Activated CD8-positive, alpha-beta memory T cell treated with anti-CD3 and anti-CD28 coated beads, Interleukin-2, amount 10 ng/mL, durations not matched to agents 7 days and 5 days (primary cell): ENCODE results near the gene RBM48. TPM values are rescaled to one million over a fixed set of nuclear protein-coding genes. Genes with fewer than 3 reads are reported as not detected.
A peak's percentile ranks its signal among the peaks of the same experiment; 100 is the strongest.
"Not testable (repeated sequence)": the region's sequence is repeated elsewhere in the genome, so short reads cannot be mapped to it uniquely, and the experiment has no call there.

Source experiments
- ATAC-seq: fragments of 150-1000 bp; cut with Tn5 transposase; one replicate; pipeline ENCODE4 v1.10.0; 2021; ENCODE audit warnings: moderate library complexity
- CTCF ChIA-PET: fragments of 350-600 bp; sonication (Branson Sonifier 250); formaldehyde crosslinking; loops from one replicate; lab custom pipeline; 2021; ENCODE audit warnings: antibody characterized with exemption; lab: Charles Lee
- DNase-seq: peaks from one replicate; pipeline ENCODE4 v3.0.0-alpha.2; 2020
- H3K27ac Mint-ChIP-seq: one replicate; pipeline ENCODE4 v1.8.0; 2021; ENCODE audit warnings: mild to moderate bottlenecking, mixed read lengths
- H3K27me3 Mint-ChIP-seq: one replicate; pipeline ENCODE4 v1.8.0; 2021; ENCODE audit warnings: mixed read lengths
- H3K36me3 Mint-ChIP-seq: one replicate; pipeline ENCODE4 v1.8.0; 2021; ENCODE audit warnings: mild to moderate bottlenecking, mixed read lengths
- H3K4me1 Mint-ChIP-seq: one replicate; pipeline ENCODE4 v1.8.0; 2021; ENCODE audit warnings: mixed read lengths
- H3K4me3 Mint-ChIP-seq: one replicate; pipeline ENCODE4 v1.8.0; 2021; ENCODE audit warnings: mild to moderate bottlenecking, moderate library complexity, mixed read lengths
- H3K9me3 Mint-ChIP-seq: one replicate; pipeline ENCODE4 v1.8.0; 2022; ENCODE audit warnings: low read depth, mixed read lengths
- total RNA-seq, 2 experiments: library from RNA; stranded (reverse); gene quantifications; one replicate each; pipeline ENCODE4 v1.2.3, GENCODE V29; 2021

Gene RBM48
- total RNA-seq, result 10 to 100 TPM; 18.5 to 19.0 TPM

- Mint-ChIP-seq H3K27ac (peak within 1 kb of the TSS; percentile 97), H3K9me3 (no peaks in the 10 kb centered on the region), H3K4me3 (peak within 1 kb of the TSS; percentile 85), H3K27me3 (no peaks in the 10 kb centered on the region), H3K4me1 (peaks cover 35% of the 10 kb centered on the region), H3K36me3 (peaks cover 19% of the 10 kb centered on the region)
- CTCF ChIA-PET, result interaction anchor here (0.7 to 2.7 kb wide), 11 partner anchors 8 to 648 kb away, joined by 3 to 24 read pairs (median 5); partner anchors contain the start of genes FAM133B, GATAD1 and MTERF1
- ATAC-seq (peak; percentile 95), DNase-seq (peak; percentile 98)
Measured at GRCh38 chr7:92528188-92528957, at the start of gene RBM48, which contains the start of gene PEX1. TSS of gene RBM48 (plus strand) at chr7:92528795. CDS start at chr7:92528814, 19 bp downstream. TSS of gene PEX1 (minus strand) at chr7:92528520. CDS start at chr7:92528435, 85 bp downstream.

DNA sequence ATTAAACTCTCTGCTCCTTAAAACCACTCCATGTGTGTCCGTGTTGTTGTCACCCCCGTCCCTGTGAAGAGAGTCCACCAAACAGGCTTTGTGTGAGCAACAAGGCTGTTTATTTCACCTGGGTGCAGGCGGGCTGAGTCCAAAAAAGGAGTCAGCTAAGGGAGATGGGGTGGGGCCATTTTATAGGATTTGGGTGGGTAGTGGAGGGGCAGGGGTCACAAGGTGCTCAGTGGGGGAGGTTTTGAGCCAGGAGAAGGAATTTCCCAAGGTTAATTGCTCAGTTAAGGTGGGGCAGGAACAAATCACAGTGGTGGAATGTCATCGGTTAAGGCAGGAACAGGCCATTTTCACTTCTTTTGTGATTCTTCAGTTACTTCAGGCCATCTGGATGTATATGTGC, 49.4 kb upstream of the RBM48 start:
- H3K4me1 Mint-ChIP-seq, H3K4me3 Mint-ChIP-seq, DNase-seq, H3K36me3 Mint-ChIP-seq, H3K27me3 Mint-ChIP-seq, CTCF ChIA-PET, ATAC-seq, H3K27ac Mint-ChIP-seq, H3K9me3 Mint-ChIP-seq: not testable (repeated sequence)

DNA sequence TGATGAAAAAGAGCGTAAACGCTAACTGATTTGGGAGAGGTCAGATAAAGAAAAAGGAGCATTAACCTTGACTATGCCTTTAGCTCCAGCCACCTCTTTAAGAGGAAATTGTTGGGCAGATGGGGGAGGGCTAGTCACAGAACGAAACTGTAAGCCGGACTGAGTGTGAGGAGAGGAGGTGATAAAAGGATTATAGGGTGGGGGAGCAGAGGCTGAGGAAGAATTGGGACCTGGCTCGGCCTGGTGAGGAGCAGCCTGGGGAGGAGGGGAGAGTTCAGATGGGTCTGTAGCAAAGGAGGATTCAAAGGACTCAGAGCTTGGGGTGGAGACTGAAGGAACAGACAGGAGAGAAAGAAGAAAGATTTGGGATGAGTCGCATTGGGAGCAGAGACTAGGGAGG, 45.0 kb upstream of the RBM48 start:
- peaks cover 11% of the 10 kb centered on the region for H3K36me3 Mint-ChIP-seq
- H3K9me3 Mint-ChIP-seq, H3K4me1 Mint-ChIP-seq, H3K4me3 Mint-ChIP-seq, H3K27me3 Mint-ChIP-seq, DNase-seq, ATAC-seq, H3K27ac Mint-ChIP-seq, CTCF ChIA-PET: not testable (repeated sequence)

DNA sequence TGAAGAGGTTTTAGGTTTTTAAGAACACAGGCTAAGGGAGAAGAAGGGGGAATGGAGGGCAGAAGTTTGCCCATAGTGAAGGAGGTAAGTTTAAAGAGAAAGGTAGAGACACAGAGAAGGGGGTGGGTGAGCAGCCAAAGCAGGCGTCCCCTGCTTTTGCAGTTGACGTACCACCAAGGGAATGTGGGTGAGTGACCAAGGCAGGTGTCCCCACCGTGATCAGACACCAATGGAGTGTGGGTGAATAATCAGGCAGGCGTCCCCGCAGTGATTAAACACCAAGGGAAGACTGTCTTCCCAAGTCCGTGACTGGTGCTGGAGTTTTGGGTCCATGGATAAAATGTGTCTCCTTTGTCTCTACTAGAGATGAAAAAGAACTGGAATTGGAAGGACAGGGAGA, 44.4 kb upstream of the RBM48 start:
- H3K4me1 Mint-ChIP-seq, H3K27me3 Mint-ChIP-seq, H3K9me3 Mint-ChIP-seq, DNase-seq, ATAC-seq, H3K4me3 Mint-ChIP-seq, H3K27ac Mint-ChIP-seq, CTCF ChIA-PET: not testable (repeated sequence)
- peaks cover 12% of the 10 kb centered on the region for H3K36me3 Mint-ChIP-seq

GRCh38 chr7:92485267-92485892, 43.2 kb upstream of the RBM48 start:
- DNase-seq (peak; percentile 12), ATAC-seq (no peak)
- Mint-ChIP-seq H3K9me3 (no peaks in the 10 kb centered on the region), H3K27ac (no peak overlapping the region), H3K4me1 (no peaks in the 10 kb centered on the region), H3K4me3 (no peak overlapping the region), H3K27me3 (no peaks in the 10 kb centered on the region), H3K36me3 (peaks cover 15% of the 10 kb centered on the region)
- CTCF ChIA-PET, result no interaction called here

DNA sequence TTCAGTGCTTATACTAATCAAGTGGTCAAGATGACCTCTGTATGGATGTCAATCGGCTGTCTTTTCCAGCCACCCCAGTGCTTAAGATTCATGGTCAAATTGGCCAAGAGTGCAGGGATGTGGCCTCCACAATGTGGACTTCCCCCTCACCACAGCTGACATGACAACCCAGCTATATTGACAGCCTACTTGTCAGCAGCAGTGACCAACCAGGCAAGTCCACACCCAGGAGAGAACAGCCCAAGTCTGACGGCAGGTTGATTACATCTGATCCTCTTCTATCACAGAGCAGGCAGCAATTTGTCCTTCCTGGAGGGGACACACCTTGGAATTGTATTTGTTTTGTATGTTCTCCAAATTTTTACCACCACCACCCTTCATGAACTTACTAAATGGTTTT, 42.6 kb upstream of the RBM48 start:
- peak; percentile 14 for DNase-seq
- Mint-ChIP-seq H3K9me3 (no peaks in the 10 kb centered on the region), H3K36me3 (peaks cover 15% of the 10 kb centered on the region), H3K27ac (peak overlapping the region; percentile 0), H3K4me3 (no peak overlapping the region), H3K4me1 (no peaks in the 10 kb centered on the region), H3K27me3 (no peaks in the 10 kb centered on the region)
- CTCF ChIA-PET, result no interaction called here
- no peak for ATAC-seq

DNA sequence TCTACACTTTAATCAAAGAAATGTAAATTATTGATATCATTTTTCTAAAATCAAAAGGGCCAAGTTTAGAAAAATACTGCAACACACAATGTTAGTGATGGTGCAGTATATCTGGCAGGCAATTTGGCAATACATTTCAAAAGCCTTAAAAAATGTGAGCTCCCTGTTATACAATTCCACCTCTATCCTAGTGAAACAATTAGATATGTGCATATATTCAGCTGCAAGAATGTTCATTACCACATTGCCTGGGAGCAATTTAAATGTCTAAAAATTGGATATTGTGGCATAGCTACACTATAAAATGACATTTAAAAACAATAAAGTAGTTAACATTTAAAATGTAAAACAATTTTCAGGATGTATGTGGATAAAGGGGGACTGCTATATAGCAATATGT, 40.8 kb upstream of the RBM48 start:
- no peaks in the 10 kb centered on the region for H3K27me3 Mint-ChIP-seq
- no peaks in the 10 kb centered on the region for H3K9me3 Mint-ChIP-seq
- CTCF ChIA-PET, result no interaction called here
- no peak for DNase-seq
- no peak for ATAC-seq
- H3K36me3 Mint-ChIP-seq, result peaks cover 25% of the 10 kb centered on the region
- no peak overlapping the region for H3K27ac Mint-ChIP-seq
- no peaks in the 10 kb centered on the region for H3K4me1 Mint-ChIP-seq
- no peak overlapping the region for H3K4me3 Mint-ChIP-seq

DNA sequence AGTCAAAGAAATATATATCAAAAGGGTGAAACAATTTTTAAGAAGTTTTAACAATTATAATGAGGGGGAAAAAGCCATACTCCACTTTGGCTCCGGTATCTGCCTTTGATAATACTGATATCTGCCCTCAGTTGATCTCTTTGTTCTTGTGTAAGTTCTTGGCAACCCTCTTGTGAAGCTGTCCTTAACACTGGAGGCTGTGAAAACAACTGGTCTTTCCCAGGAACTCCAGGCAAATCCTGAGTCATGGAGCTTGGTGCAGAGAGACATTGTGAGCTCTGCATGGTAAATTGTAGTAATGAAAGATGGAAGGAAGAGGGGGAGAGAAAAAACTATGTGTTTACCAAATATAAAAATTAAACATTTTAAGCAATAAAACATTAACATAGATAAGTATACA, 39.0 kb upstream of the RBM48 start:
- no peak overlapping the region for H3K4me3 Mint-ChIP-seq
- no peak overlapping the region for H3K27ac Mint-ChIP-seq
- H3K27me3 Mint-ChIP-seq, result no peaks in the 10 kb centered on the region
- no peaks in the 10 kb centered on the region for H3K4me1 Mint-ChIP-seq
- ATAC-seq, result no peak
- H3K36me3 Mint-ChIP-seq, result peaks cover 28% of the 10 kb centered on the region
- no peaks in the 10 kb centered on the region for H3K9me3 Mint-ChIP-seq
- CTCF ChIA-PET, result interaction anchor here (1.6 kb wide), 1 partner anchor 42 kb away, joined by 4 read pairs; the partner anchor contains the start of gene GATAD1
- DNase-seq, result no peak

DNA sequence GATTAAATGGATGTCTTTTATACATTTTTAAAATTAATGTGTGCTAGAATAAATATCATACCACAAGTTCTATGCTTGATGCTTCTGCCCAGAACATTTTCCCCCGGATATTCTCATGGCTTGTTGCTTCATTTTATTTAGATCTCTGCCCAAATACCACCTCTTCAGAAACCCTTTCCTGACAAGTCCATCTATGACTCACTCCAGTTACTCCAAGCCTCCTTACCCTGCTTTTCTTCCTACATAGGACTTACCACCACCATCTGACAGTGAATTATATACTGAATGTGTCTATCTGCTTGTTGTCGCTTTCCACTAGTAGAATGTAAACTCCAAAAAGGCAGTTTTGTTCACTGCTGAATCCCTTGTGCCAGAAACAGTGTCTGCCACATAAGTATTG, 31.7 kb upstream of the RBM48 start:
- H3K27me3 Mint-ChIP-seq, result no peaks in the 10 kb centered on the region
- H3K4me3 Mint-ChIP-seq, result no peak overlapping the region
- H3K27ac Mint-ChIP-seq, result no peak overlapping the region
- DNase-seq, result no peak
- peaks cover 30% of the 10 kb centered on the region for H3K36me3 Mint-ChIP-seq
- H3K4me1 Mint-ChIP-seq, result peaks cover 12% of the 10 kb centered on the region
- no peaks in the 10 kb centered on the region for H3K9me3 Mint-ChIP-seq
- CTCF ChIA-PET, result no interaction called here
- no peak for ATAC-seq

DNA sequence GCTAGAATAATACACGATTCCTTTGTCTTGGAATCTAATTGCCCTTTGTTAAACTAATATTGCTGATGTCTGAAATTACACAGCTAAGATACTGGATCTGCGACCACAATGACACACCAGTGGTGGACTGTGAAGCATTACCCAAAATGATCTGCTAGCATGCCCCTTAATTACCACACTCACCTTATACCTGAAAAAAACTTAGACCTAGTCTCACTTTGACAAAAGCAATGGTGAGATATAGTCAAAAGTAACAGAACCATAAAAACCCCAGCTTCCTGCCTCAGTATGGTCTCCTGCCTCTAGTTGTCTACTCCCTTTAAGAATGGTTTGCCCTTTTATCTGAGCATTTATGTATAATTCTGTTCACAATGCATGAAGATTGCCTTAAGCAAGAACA, 30.0 kb upstream of the RBM48 start:
- Mint-ChIP-seq H3K4me1 (peaks cover 15% of the 10 kb centered on the region), H3K27ac (peak overlapping the region; percentile 10), H3K9me3 (no peaks in the 10 kb centered on the region), H3K36me3 (peaks cover 25% of the 10 kb centered on the region), H3K4me3 (no peak overlapping the region), H3K27me3 (no peaks in the 10 kb centered on the region)
- peak; percentile 81 for ATAC-seq
- CTCF ChIA-PET, result interaction anchor here (1.6 kb wide), 1 partner anchor 51 kb away, joined by 6 read pairs; the partner anchor contains the start of gene GATAD1
- peak; percentile 61 for DNase-seq

- ATAC-seq, result no peak
- H3K4me1 Mint-ChIP-seq, result peaks cover 16% of the 10 kb centered on the region
- H3K4me3 Mint-ChIP-seq, result no peak overlapping the region
- CTCF ChIA-PET, result no interaction called here
- H3K36me3 Mint-ChIP-seq, result peaks cover 30% of the 10 kb centered on the region
- H3K27ac Mint-ChIP-seq, result no peak overlapping the region
- H3K27me3 Mint-ChIP-seq, result no peaks in the 10 kb centered on the region
- no peaks in the 10 kb centered on the region for H3K9me3 Mint-ChIP-seq
- no peak for DNase-seq
Measured at GRCh38 chr7:92503767-92504166, 24.8 kb upstream of the RBM48 start.

GRCh38 chr7:92504563-92504962, 24.0 kb upstream of the RBM48 start:
- Mint-ChIP-seq H3K36me3 (peaks cover 25% of the 10 kb centered on the region), H3K27me3 (no peaks in the 10 kb centered on the region), H3K4me3 (no peak overlapping the region), H3K27ac (no peak overlapping the region), H3K4me1 (peaks cover 10% of the 10 kb centered on the region), H3K9me3 (no peaks in the 10 kb centered on the region)
- CTCF ChIA-PET, result no interaction called here
- ATAC-seq (no peak), DNase-seq (no peak)

GRCh38 chr7:92506363-92506762, 22.2 kb upstream of the RBM48 start:
- DNase-seq (no peak), ATAC-seq (no peak)
- peaks cover 17% of the 10 kb centered on the region for H3K36me3 Mint-ChIP-seq
- no peaks in the 10 kb centered on the region for H3K27me3 Mint-ChIP-seq
- H3K4me3 Mint-ChIP-seq, result no peak overlapping the region
- CTCF ChIA-PET, result interaction anchor here (1.5 kb wide), 1 partner anchor 9 kb away, joined by 3 read pairs; no protein-coding TSS in a partner anchor
- H3K4me1 Mint-ChIP-seq, result peaks cover 10% of the 10 kb centered on the region
- no peak overlapping the region for H3K27ac Mint-ChIP-seq
- no peaks in the 10 kb centered on the region for H3K9me3 Mint-ChIP-seq

DNA sequence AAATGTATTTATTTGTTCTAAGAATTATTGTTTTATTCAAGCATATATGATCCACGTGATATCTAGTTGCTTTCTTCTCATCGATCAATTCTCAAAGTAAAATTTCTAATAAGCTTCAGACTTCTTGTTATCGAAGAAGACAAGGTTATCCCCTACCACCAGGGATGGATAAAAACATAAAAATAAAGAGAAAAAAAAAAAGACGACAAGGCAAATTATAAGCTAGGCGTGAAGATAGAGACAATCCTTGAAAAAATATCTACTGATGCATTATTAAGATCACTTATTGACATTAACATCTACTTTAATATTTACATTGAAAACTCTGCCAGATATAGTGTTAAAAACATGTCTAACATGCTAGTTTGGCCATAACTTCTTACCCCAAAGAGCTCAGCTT, 19.6 kb upstream of the RBM48 start:
- no peak for DNase-seq
- peaks cover 16% of the 10 kb centered on the region for H3K36me3 Mint-ChIP-seq
- CTCF ChIA-PET, result no interaction called here
- H3K27me3 Mint-ChIP-seq, result no peaks in the 10 kb centered on the region
- peaks cover 4% of the 10 kb centered on the region for H3K4me1 Mint-ChIP-seq
- H3K27ac Mint-ChIP-seq, result no peak overlapping the region
- H3K9me3 Mint-ChIP-seq, result no peaks in the 10 kb centered on the region
- no peak for ATAC-seq
- H3K4me3 Mint-ChIP-seq, result no peak overlapping the region
